Muscle of leg (tissue), 11 donors: ENCODE data around the gene ATP6V1B1. TPM values are rescaled to one million over a fixed set of nuclear protein-coding genes. Genes with fewer than 3 reads are reported as not detected.
A peak's percentile ranks its signal among the peaks of the same experiment; 100 is the strongest.

Source experiments
- DNase-seq: peaks from one replicate; pipeline ENCODE4 v3.0.0; 2013
- H3K27ac ChIP-seq: one replicate; pipeline ENCODE4 v1.5.1; 2013; ENCODE audit warnings: mild to moderate bottlenecking, low read length, control low read depth
- H3K27me3 ChIP-seq: one replicate; pipeline ENCODE4 v1.6.1; 2013; ENCODE audit warnings: low read length; ENCODE audit not compliant: control insufficient read depth, insufficient read depth
- H3K36me3 ChIP-seq: one replicate; pipeline ENCODE4 v1.6.1; 2013; ENCODE audit warnings: low read length; ENCODE audit not compliant: control insufficient read depth, insufficient read depth
- H3K4me1 ChIP-seq: one replicate; pipeline ENCODE4 v1.6.1; 2013; ENCODE audit warnings: low read length; ENCODE audit not compliant: control insufficient read depth, insufficient read depth
- H3K4me3 ChIP-seq: one replicate; pipeline ENCODE4 v1.5.1; 2013; ENCODE audit warnings: low read length, control low read depth
- H3K9me3 ChIP-seq: replicated peaks from 2 replicates; pipeline ENCODE4 v1.6.1; 2013; ENCODE audit warnings: low read depth, low read length; ENCODE audit not compliant: control insufficient read depth
- WGBS: methylation state at CpG from one replicate; pipeline ENCODE4 v1.1.5; 2013; ENCODE audit warnings: missing lambda C conversion rate; ENCODE audit not compliant: insufficient coverage; 5-methylcytosine and 5-hydroxymethylcytosine counted together
- polyA plus RNA-seq, 8 donors: library from polyadenylated mRNA; unstranded; fragments of 120-200 nt; gene quantifications; one replicate each; pipeline versions ENCODE4 v1.2.1 to v1.2.3, GENCODE V29; 2013; ENCODE audit warnings: inconsistent platforms in 1 of 8, low replicate concordance in 1 of 8; ENCODE audit not compliant: insufficient read length in 8 of 8, insufficient read depth in 1 of 8
- total RNA-seq: library from RNA; stranded (reverse); fragments of 120-200 nt; gene quantifications from one replicate; pipeline ENCODE4 v1.2.4, GENCODE V29; 2013

The ATP6V1B1 gene
- total and polyA plus RNA-seq, 9 donors, result 0.30 to 2.7 (median 0.80) TPM

DNA sequence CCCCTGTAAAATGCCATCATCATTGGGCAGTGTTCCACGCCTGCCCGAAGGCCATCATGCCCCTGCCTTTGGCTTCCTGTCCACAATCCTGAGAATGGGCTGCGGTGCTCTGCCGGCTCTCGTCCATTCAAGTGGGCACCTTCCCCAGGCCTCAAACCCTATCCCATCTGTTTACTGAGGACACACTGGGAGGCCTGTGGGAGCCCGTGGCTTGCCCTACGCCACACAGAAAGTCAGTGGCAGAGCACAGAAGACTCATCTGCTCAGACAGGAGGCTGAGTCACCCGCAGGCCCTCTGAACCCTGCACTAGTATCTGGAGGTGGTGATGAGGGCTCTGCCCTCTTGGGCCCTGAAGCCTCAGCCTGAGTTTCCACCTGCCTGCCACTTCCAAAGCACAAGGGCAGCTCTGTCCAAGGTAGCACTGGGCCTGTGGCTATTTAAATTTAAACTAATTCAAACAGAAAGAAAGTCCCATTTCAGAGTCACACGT is 23.6 kb downstream of the ATP6V1B1 start:
- 83% methylated on average over 6 of the region's 9 CpGs for WGBS
- H3K27me3 ChIP-seq, result peaks cover 50% of the 10 kb centered on the region

DNA sequence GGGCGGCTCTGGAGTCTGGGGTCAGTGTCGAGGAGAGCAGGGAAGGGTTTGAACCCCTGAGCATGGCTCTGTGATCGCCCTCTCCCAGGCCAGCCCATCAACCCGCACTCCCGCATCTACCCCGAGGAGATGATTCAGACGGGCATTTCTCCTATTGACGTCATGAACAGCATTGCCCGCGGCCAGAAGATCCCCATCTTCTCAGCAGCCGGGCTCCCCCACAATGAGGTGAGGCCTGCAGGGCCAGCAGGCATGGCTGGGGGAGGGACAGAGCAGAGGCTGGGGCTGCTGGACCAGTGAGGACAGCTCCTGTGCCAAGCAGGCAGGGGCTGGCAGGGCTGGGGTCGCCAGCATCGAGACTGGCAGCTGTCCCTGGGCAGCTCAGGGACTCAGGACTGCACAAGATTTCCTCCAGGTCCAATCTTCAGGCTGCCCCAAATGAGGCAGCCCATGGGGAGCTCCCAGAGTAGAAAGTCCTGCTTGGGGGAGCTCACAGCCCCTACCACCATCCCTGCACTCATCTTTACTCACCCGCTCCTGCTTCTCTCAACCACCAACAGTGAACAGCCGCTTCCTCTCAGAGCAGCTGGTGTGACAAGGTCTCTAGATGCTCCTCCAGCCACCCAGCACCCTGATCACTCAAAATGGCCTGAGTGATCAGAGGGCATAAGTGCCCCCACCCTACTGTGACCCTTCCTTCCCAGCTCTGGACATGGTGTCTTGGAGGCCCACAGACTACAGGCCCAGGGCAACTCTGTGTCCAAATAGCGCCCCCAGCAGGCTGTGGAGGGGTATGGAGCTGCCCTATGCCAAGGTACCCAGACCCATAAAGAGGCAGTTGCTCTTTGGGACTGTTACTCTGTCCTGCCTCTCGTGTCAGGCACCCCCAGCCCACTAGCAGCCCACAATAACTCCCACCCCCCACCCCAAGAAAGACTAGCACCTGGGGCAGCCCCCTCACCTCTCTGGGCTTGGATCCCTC is 24.4 kb downstream of the ATP6V1B1 start:
- no peak for DNase-seq
- Histone ChIP-seq H3K27ac (no peak overlapping the region), H3K4me1 (peaks cover 5% of the 10 kb centered on the region), H3K36me3 (no peaks in the 10 kb centered on the region), H3K27me3 (peaks cover 51% of the 10 kb centered on the region), H3K9me3 (no peaks in the 10 kb centered on the region), H3K4me3 (no peak overlapping the region)
- 86% methylated on average over 14 of the region's 17 CpGs for WGBS

More for the DNA sequence above, 23.6 kb downstream of the ATP6V1B1 start:
- Histone ChIP-seq H3K36me3 (no peaks in the 10 kb centered on the region), H3K4me3 (no peak overlapping the region), H3K4me1 (no peaks in the 10 kb centered on the region), H3K27ac (no peak overlapping the region), H3K9me3 (no peaks in the 10 kb centered on the region)
- no peak for DNase-seq

DNA sequence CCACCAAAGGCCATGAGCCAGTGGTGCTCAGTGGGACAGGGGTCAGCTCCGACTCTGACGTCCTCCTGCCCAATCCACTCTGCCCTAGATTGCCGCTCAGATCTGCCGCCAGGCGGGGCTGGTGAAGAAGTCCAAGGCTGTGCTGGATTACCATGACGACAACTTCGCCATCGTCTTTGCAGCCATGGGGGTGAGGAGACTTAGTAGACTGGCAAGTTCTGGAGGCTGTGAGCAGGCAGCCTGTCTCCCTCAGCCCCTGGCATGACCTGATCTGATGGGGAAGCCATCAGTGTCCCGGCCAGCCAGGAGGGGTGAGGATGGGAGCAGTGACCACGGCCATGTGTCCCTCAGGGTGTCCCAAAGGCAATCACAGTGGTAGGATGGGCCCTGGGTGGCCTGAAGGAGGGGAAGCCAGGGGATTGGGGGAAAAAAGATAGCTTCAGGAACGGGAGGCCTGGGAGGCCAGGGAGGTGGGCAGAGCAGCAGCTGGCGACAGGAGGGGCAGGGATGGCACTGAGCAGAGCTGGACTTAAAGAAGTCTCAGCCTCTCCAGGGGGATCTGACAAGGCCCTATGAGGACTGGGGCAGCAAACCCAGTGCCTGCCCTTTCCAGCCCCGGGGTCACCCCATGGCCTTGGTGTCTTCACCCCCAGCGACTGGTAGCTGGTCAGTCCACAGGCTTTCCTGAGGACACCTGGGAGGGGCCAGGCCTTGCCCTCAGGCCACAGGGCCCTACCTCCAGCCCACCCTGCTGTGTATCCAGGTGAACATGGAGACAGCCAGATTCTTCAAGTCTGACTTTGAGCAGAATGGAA is 25.3 kb downstream of the ATP6V1B1 start:
- Histone ChIP-seq H3K9me3 (no peaks in the 10 kb centered on the region), H3K4me3 (no peak overlapping the region), H3K27ac (no peak overlapping the region), H3K27me3 (peaks cover 56% of the 10 kb centered on the region), H3K36me3 (no peaks in the 10 kb centered on the region), H3K4me1 (peaks cover 5% of the 10 kb centered on the region)
- DNase-seq, result no peak
- WGBS, result 61% methylated on average over 12 of the region's 14 CpGs

DNA sequence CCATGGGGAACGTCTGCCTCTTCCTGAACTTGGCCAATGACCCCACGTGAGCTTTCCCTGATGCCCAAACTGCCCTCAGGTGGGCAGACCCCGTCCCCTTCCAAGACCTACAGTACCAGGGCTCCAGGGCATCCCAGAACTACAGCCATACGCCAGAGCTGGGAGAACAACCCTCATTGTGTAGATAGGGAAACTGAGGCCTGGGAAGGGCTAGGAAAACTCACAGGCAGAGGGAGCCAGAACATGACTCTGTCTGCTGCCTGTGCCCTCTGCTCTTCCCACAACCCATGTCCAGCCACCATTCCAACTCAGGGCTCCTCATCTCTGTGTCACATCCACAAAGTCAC is 25.9 kb downstream of the ATP6V1B1 start:
- Histone ChIP-seq H3K27me3 (peaks cover 53% of the 10 kb centered on the region), H3K27ac (no peak overlapping the region), H3K4me3 (no peak overlapping the region), H3K36me3 (no peaks in the 10 kb centered on the region), H3K9me3 (no peaks in the 10 kb centered on the region), H3K4me1 (peaks cover 5% of the 10 kb centered on the region)
- DNase-seq, result no peak
- 57% methylated on average over 1 of the region's 4 CpGs for WGBS

DNA sequence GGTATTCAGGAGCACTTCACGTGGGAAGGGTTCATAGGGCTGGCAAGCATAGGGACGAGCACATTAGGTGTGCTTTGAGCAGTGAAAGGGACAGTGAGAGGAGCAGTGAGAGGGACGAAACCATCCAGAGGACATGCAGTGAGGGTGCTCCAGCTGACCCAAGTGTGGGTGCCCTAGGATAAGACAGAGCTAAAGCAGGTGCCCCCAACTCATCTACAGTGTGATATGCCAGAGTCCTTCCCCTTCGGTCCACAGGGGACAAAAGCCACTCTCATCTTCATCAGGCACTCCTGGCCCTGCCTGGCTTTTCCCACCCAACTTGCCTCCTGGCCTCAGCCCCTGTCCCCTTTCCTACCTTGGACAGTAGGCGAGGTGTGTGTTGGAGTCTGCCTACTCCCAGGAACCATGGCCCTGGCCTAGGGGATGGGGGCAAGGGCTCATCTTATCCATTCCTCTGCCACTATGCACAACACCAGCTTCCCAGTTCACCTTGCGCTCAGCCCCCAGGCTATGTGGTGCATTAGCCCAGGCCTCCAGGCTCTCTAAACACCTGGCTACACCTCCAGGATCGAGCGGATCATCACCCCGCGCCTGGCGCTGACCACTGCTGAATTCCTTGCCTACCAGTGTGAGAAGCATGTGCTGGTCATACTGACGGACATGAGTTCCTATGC is 26.6 kb downstream of the ATP6V1B1 start:
- no peak overlapping the region for H3K27ac ChIP-seq
- H3K27me3 ChIP-seq, result peaks cover 57% of the 10 kb centered on the region
- no peaks in the 10 kb centered on the region for H3K9me3 ChIP-seq
- 62% methylated on average over 5 of the region's 12 CpGs for whole genome bisulfite sequencing
- H3K4me3 ChIP-seq, result no peak overlapping the region
- DNase-seq, result no peak
- H3K4me1 ChIP-seq, result peaks cover 5% of the 10 kb centered on the region
- no peaks in the 10 kb centered on the region for H3K36me3 ChIP-seq

DNA sequence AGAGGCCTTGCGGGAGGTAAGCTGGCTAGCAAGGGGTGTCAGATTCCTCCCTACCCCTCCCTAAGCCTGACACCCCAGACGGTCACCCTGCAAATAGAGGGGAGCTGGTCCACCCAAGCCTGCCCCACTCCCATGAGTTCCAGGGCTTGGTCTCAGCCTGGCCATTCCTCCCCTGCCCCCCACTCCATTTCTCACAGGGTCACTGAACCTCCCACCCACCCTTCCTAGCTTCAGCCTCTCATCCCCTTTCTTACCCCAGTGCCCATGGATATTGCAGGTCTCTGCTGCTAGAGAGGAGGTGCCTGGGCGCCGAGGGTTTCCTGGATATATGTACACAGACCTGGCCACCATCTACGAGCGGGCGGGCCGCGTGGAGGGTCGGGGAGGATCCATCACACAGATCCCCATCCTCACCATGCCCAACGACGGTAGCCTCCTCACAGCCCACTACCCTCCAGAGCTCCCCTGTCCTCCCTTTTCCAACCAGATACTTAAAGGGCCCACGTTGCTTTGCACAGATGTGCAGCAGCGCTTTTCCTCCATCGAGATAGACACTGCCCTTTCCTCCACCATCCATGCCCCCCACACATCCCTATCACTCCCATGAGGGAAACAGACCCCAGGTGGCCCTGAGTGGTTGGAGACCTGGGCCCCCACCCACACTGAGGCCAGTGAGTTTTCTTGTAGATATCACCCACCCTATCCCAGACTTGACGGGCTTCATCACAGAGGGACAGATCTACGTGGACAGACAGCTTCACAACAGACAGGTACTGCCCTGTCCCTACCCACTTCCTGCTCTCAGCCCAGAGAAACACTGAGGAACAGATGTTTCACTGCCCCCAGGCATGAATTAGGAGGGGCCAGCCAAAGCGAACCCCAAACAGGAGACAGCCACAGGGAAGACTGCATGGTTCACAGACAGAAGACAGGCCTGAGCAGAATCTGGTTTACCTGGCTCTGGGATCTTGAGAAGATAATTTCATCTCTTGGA is 27.5 kb downstream of the ATP6V1B1 start:
- DNase-seq, result no peak
- peaks cover 49% of the 10 kb centered on the region for H3K27me3 ChIP-seq
- no peaks in the 10 kb centered on the region for H3K9me3 ChIP-seq
- H3K27ac ChIP-seq, result no peak overlapping the region
- H3K36me3 ChIP-seq, result no peaks in the 10 kb centered on the region
- H3K4me3 ChIP-seq, result no peak overlapping the region
- WGBS, result 62% methylated on average over 15 of the region's 18 CpGs
- H3K4me1 ChIP-seq, result peaks cover 5% of the 10 kb centered on the region

DNA sequence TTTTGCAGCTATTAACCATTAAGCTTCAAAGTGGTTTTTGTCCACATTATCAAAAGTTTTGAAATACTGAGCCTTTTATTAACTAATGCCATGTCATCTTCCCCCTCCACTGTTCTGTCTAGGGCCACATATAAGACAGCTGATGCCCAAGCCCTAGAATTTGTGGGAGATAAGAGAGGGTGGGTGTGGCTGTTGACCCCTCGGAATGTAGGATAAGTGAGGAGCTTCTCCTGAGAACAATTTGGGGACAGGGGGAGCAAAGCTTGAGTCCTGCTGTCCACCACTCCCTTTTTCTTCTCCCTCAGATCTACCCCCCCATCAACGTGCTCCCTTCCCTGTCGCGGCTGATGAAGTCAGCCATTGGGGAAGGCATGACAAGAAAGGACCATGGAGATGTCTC is 28.4 kb downstream of the ATP6V1B1 start:
- peaks cover 50% of the 10 kb centered on the region for H3K27me3 ChIP-seq
- H3K4me1 ChIP-seq, result peaks cover 5% of the 10 kb centered on the region
- no peak for DNase-seq
- no peaks in the 10 kb centered on the region for H3K36me3 ChIP-seq
- WGBS, result no CpG with 5 or more reads among the region's 4 CpGs
- no peak overlapping the region for H3K4me3 ChIP-seq
- H3K9me3 ChIP-seq, result no peaks in the 10 kb centered on the region
- H3K27ac ChIP-seq, result no peak overlapping the region

DNA sequence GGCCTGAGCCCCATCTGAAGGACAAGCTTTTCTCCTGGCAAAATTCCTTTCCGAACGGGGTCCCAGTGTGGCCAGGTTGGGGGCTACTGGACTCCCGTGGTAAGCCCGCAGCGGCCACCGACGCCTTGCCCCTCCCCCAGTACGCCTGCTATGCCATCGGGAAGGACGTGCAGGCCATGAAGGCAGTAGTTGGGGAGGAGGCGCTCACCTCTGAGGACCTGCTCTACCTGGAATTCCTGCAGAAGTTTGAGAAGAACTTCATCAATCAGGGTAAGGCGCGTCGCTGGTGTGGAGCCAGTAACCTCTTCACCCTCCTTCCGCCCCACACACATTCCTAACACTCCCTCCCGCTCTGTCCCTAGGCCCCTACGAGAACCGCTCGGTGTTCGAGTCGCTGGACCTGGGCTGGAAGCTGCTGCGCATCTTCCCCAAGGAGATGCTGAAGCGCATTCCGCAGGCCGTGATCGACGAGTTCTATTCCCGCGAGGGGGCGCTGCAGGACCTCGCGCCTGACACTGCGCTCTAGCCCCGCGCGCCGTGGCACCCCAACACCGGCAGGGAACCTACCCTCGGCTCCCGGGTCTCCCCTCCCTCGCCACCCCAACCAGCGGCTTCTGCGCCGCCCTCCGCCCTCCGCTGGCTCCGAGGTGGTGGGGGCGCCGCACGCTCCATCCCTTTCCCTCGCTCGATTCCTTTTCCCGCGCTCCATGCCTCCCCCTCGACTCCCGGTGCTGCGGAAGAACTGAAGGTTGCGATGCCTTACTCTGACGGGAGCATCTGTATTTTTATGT is 29.1 kb downstream of the ATP6V1B1 start:
- Histone ChIP-seq H3K27ac (no peak overlapping the region), H3K36me3 (no peaks in the 10 kb centered on the region), H3K27me3 (peaks cover 47% of the 10 kb centered on the region), H3K9me3 (no peaks in the 10 kb centered on the region), H3K4me1 (peaks cover 5% of the 10 kb centered on the region), H3K4me3 (peak overlapping the region; percentile 39)
- under 1% methylated on average over 44 of the region's 59 CpGs for WGBS
- peak; percentile 64 for DNase-seq
